Muscle layer of colon (tissue), 2 donors: ENCODE data around the gene SUGCT.

Source experiments
- H3K27ac ChIP-seq: one replicate; pipeline ENCODE4 v1.7.0; 2013; ENCODE audit warnings: low read depth, mild to moderate bottlenecking, low read length, moderate library complexity
- H3K27me3 ChIP-seq, 2 donors: one replicate each; pipeline ENCODE4 v1.7.0; 2013; ENCODE audit warnings: low read length in 2 of 2, mild to moderate bottlenecking in 2 of 2; ENCODE audit not compliant: insufficient read depth in 2 of 2, control insufficient read depth in 1 of 2
- H3K36me3 ChIP-seq: one replicate; pipeline ENCODE4 v1.7.0; 2013; ENCODE audit warnings: mild to moderate bottlenecking, low read length; ENCODE audit not compliant: insufficient read depth
- H3K4me1 ChIP-seq: one replicate; pipeline ENCODE4 v1.7.0; 2013; ENCODE audit warnings: mild to moderate bottlenecking, low read length; ENCODE audit not compliant: insufficient read depth
- H3K4me3 ChIP-seq, 2 donors: one replicate each; pipeline ENCODE4 v1.7.0; 2013; ENCODE audit warnings: low read length in 2 of 2, low read depth in 1 of 2, mild to moderate bottlenecking in 1 of 2, moderate library complexity in 1 of 2
- H3K9ac ChIP-seq: one replicate; pipeline ENCODE4 v1.7.0; 2013; ENCODE audit warnings: low read length
- H3K9me3 ChIP-seq: one replicate; pipeline ENCODE4 v1.7.0; 2013; ENCODE audit warnings: mild to moderate bottlenecking, low read length
- donor health status: abdominal sarcoma.
- donor health status: Adenocarcinoma of cecum.

Gene SUGCT

DNA sequence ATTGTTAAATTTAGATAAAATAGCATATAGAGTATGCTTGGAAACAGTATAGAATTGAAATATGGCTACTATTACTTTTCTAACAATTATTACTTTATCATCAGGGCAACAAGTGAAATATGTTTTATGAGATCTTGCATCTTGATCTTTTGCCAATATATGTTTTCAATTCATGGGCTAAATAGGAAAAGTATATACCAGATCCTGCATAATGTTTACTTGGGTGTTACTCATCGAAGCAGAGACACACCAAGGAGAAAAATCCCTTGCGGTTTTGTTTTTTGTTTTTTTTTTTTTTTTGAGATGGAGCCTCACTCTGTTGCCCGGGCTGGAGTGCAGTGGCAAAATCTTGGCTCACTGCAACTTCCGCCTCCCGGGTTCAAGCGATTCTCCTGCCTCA, 541.4 kb downstream of the SUGCT start:
- no peak overlapping the region for H3K27ac ChIP-seq
- no peaks in the 10 kb centered on the region for H3K4me1 ChIP-seq
- H3K4me3 ChIP-seq, result no peak overlapping the region
- H3K36me3 ChIP-seq, result no peaks in the 10 kb centered on the region
- no peak overlapping the region for H3K9ac ChIP-seq
- no peaks in the 10 kb centered on the region for H3K9me3 ChIP-seq
- H3K27me3 ChIP-seq, result no peaks in the 10 kb centered on the region

GRCh38 chr7:40680657-40681056, 545.9 kb downstream of the SUGCT start:
- Histone ChIP-seq H3K9ac (no peak overlapping the region), H3K4me1 (no peaks in the 10 kb centered on the region), H3K4me3 (no peak overlapping the region), H3K27me3 (no peaks in the 10 kb centered on the region), H3K9me3 (no peaks in the 10 kb centered on the region), H3K27ac (no peak overlapping the region), H3K36me3 (no peaks in the 10 kb centered on the region)

DNA sequence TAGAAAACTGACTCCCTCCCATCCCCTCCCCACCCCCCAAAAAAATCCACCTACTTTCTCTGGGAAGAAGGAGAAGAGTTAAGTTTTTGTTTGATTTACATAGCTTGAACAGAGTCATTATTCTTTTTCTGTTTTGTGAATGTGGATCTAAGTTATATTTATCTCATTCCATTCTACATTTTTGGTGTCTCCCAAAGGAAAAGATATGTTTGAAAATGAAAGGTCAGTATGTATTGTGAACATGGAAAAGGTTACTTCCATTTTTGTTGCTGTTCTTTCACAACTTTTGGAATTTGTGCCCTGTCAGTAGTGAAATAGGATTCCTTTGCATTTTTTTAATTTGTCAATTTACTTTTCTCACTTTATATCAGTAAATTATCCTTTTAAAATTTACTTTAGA, 547.9 kb downstream of the SUGCT start:
- no peak overlapping the region for H3K9ac ChIP-seq
- no peaks in the 10 kb centered on the region for H3K36me3 ChIP-seq
- H3K4me1 ChIP-seq, result no peaks in the 10 kb centered on the region
- no peaks in the 10 kb centered on the region for H3K9me3 ChIP-seq
- H3K27ac ChIP-seq, result no peak overlapping the region
- no peak overlapping the region for H3K4me3 ChIP-seq
- H3K27me3 ChIP-seq, result no peaks in the 10 kb centered on the region

GRCh38 chr7:40694026-40694809, 559.4 kb downstream of the SUGCT start:
- no peaks in the 10 kb centered on the region for H3K27me3 ChIP-seq
- H3K4me3 ChIP-seq, result no peak overlapping the region
- no peaks in the 10 kb centered on the region for H3K4me1 ChIP-seq
- H3K27ac ChIP-seq, result no peak overlapping the region
- no peaks in the 10 kb centered on the region for H3K9me3 ChIP-seq
- no peak overlapping the region for H3K9ac ChIP-seq
- H3K36me3 ChIP-seq, result no peaks in the 10 kb centered on the region

GRCh38 chr7:40694991-40695390, 560.2 kb downstream of the SUGCT start:
- Histone ChIP-seq H3K9me3 (no peaks in the 10 kb centered on the region), H3K27me3 (no peaks in the 10 kb centered on the region), H3K9ac (no peak overlapping the region), H3K27ac (no peak overlapping the region), H3K4me3 (no peak overlapping the region), H3K36me3 (no peaks in the 10 kb centered on the region), H3K4me1 (no peaks in the 10 kb centered on the region)

- Histone ChIP-seq H3K4me1 (no peaks in the 10 kb centered on the region), H3K27me3 (no peaks in the 10 kb centered on the region), H3K27ac (no peak overlapping the region), H3K36me3 (no peaks in the 10 kb centered on the region), H3K9me3 (no peaks in the 10 kb centered on the region), H3K4me3 (no peak overlapping the region), H3K9ac (no peak overlapping the region)
These were observed 562.8 kb downstream of the SUGCT start for GRCh38 chr7:40697653-40698052.

GRCh38 chr7:40698214-40698920, 563.6 kb downstream of the SUGCT start:
- no peaks in the 10 kb centered on the region for H3K27me3 ChIP-seq
- no peak overlapping the region for H3K27ac ChIP-seq
- no peaks in the 10 kb centered on the region for H3K36me3 ChIP-seq
- H3K4me1 ChIP-seq, result no peaks in the 10 kb centered on the region
- H3K9ac ChIP-seq, result no peak overlapping the region
- H3K4me3 ChIP-seq, result no peak overlapping the region
- H3K9me3 ChIP-seq, result no peaks in the 10 kb centered on the region

DNA sequence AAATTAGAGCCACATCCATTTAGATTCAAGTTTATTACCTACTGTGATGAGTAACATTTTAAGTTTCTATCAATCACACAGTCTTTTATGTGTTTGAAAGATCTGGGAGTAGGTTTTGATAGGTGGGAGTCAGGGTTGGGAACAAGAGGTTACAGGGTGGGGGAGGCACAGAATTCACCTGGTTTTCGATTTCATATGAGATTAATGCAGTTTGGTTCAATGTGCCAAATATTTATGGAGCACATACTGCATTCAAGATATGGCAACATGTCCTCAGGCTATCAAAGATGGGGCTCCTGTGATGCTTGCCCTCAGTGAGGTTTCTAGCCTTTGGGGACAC, 564.1 kb downstream of the SUGCT start:
- Histone ChIP-seq H3K9me3 (no peaks in the 10 kb centered on the region), H3K27me3 (no peaks in the 10 kb centered on the region), H3K9ac (no peak overlapping the region), H3K4me1 (no peaks in the 10 kb centered on the region), H3K27ac (no peak overlapping the region), H3K36me3 (no peaks in the 10 kb centered on the region), H3K4me3 (no peak overlapping the region)

GRCh38 chr7:40700653-40701421, 566.0 kb downstream of the SUGCT start:
- Histone ChIP-seq H3K4me1 (no peaks in the 10 kb centered on the region), H3K27ac (no peak overlapping the region), H3K27me3 (no peaks in the 10 kb centered on the region), H3K36me3 (no peaks in the 10 kb centered on the region), H3K9ac (no peak overlapping the region), H3K9me3 (no peaks in the 10 kb centered on the region), H3K4me3 (no peak overlapping the region)

DNA sequence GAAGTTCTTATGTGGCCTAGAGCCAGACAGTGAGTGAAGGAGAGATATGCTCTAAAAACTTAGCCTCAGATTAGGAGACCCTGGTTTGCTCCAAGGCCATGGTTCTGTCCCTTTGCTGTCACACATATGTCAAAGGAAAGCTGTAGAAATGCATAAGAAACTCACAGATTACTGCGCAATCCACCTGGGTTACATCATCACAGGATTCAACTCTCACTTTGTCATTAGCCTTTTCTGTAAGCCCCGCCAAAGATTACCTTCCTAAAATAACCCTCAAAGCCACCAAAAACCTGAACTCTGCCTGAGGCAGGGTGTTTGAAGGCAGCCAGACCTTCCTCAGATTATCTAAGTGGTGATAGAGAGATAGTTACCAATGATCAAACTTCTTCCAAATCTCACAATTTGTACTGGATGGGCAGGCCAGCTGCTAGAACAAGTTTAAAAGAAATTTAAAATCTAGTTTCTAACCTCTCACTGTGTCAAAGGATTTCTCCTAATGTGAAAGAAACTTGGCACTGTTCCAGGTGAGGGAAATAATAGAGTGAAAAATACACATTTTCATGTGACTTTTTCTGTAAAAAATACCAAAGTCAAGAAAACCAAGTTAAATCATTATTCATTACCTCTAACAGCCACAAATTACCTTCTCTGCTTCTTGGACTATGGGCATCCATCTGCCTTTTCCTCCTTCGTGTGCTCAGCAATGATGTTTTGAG, 567.2 kb downstream of the SUGCT start:
- H3K27me3 ChIP-seq, result no peaks in the 10 kb centered on the region
- no peak overlapping the region for H3K4me3 ChIP-seq
- H3K36me3 ChIP-seq, result no peaks in the 10 kb centered on the region
- H3K27ac ChIP-seq, result no peak overlapping the region
- H3K4me1 ChIP-seq, result no peaks in the 10 kb centered on the region
- no peak overlapping the region for H3K9ac ChIP-seq
- no peaks in the 10 kb centered on the region for H3K9me3 ChIP-seq

GRCh38 chr7:40704172-40704571, 569.4 kb downstream of the SUGCT start:
- Histone ChIP-seq H3K9me3 (no peaks in the 10 kb centered on the region), H3K36me3 (no peaks in the 10 kb centered on the region), H3K4me1 (no peaks in the 10 kb centered on the region), H3K27ac (no peak overlapping the region), H3K27me3 (no peaks in the 10 kb centered on the region), H3K9ac (no peak overlapping the region), H3K4me3 (no peak overlapping the region)
